Natural killer cell (primary cell): ENCODE data around the gene MAP3K1. TPM values are rescaled to one million over a fixed set of nuclear protein-coding genes. Genes with fewer than 3 reads are reported as not detected.
"Not testable (repeated sequence)": the region's sequence is repeated elsewhere in the genome, so short reads cannot be mapped to it uniquely, and the experiment has no call there.

Experiments
- ATAC-seq, 3 donors: fragments of 150-1000 bp in 2 of 3; fragments of 200-7000 bp in 1 of 3; cut with Tn5 transposase; 1 replicate in 1 of 3; 2 replicates in 2 of 3; pipeline ENCODE4 v1.10.0; 2021; ENCODE audit warnings: mild to moderate bottlenecking in 2 of 3, moderate library complexity in 2 of 3
- DNase-seq, 2 donors: peaks; one replicate each; pipeline versions ENCODE4 v3.0.0 to v3.0.0-alpha.2; 2013 to 2021; ENCODE audit warnings: mixed read lengths in 1 of 2
- H3K27ac ChIP-seq: one replicate; pipeline ENCODE4 v1.5.1; 2013; ENCODE audit warnings: mild to moderate bottlenecking, low read length
- H3K27me3 ChIP-seq: one replicate; pipeline ENCODE4 v1.6.1; 2013; ENCODE audit warnings: low read length; ENCODE audit not compliant: control insufficient read depth, insufficient read depth
- H3K36me3 ChIP-seq: one replicate; pipeline ENCODE4 v1.6.1; 2013; ENCODE audit warnings: low read length; ENCODE audit not compliant: control insufficient read depth, insufficient read depth
- H3K4me1 ChIP-seq: one replicate; pipeline ENCODE4 v1.6.1; 2013; ENCODE audit warnings: low read length; ENCODE audit not compliant: control insufficient read depth, insufficient read depth
- H3K4me3 ChIP-seq: one replicate; pipeline ENCODE4 v1.5.1; 2013; ENCODE audit warnings: low read length
- H3K9me3 ChIP-seq: one replicate; pipeline ENCODE4 v1.6.1; 2013; ENCODE audit warnings: low read length; ENCODE audit not compliant: control insufficient read depth, insufficient read depth
- H3K27ac Mint-ChIP-seq, 2 donors: one replicate each; pipeline ENCODE4 v1.8.0; 2022; ENCODE audit warnings: mild to moderate bottlenecking in 2 of 2, mixed read lengths in 2 of 2, moderate library complexity in 1 of 2
- H3K27me3 Mint-ChIP-seq, 2 donors: one replicate each; pipeline ENCODE4 v1.8.0; 2022; ENCODE audit warnings: low read depth in 2 of 2, mixed read lengths in 2 of 2
- H3K36me3 Mint-ChIP-seq: one replicate; pipeline ENCODE4 v1.8.0; 2022; ENCODE audit warnings: mixed read lengths
- H3K4me1 Mint-ChIP-seq, 2 donors: one replicate each; pipeline ENCODE4 v1.8.0; 2022; ENCODE audit warnings: mixed read lengths in 2 of 2
- H3K4me3 Mint-ChIP-seq: one replicate; pipeline ENCODE4 v1.8.0; 2022; ENCODE audit warnings: mild to moderate bottlenecking, moderate library complexity, mixed read lengths
- H3K9me3 Mint-ChIP-seq, 2 donors: one replicate each; pipeline ENCODE4 v1.8.0; 2022; ENCODE audit warnings: mixed read lengths in 2 of 2
- WGBS: methylation state at CpG from one replicate; pipeline ENCODE4 v1.1.7; 2013; ENCODE audit warnings: missing lambda C conversion rate; ENCODE audit not compliant: insufficient coverage; 5-methylcytosine and 5-hydroxymethylcytosine counted together
- intact Hi-C: fragments of 100-400 bp; cut with micrococcal nuclease; formaldehyde crosslinking; loops from one replicate; pipeline ENCODE4 v1.14.2; 2022
- total RNA-seq, 4 donors: library from RNA; stranded (reverse); fragments of 120-200 nt in 1 of 4; gene quantifications; one replicate each; pipeline versions ENCODE4 v1.2.3 to v1.2.4, GENCODE V29; 2013 to 2022
- TF ChIP-seq, protein P1 (sequence below): fragments of 200-600 bp; IDR thresholded peaks from one replicate; pipeline ENCODE4 v1.8.0; 2022; ENCODE audit warnings: antibody characterized with exemption

Gene MAP3K1
- total RNA-seq, 3 donors from 2014 or later (not counting 1 experiment from before 2014, with no cell fraction given), result 27.8 to 35.7 (median 35.5) TPM

DNA sequence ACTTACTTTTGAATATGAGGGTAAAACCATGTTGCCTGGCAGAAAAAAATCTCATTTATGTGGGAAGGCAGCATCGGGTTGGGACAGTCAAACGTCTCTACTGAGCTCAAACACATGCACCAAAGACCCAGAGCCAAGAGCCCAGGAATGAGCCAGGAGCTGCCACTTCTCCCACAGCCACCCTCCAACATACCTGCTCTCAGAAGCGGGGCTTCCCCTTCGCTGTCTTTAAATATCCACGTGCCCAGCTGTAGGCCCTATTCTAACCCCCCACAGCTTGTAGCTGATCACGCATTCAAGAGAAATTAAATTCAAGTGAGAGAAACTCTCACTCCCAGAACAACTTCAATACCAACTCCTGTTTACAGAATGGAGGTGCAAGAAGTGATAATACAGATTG lies 42.6 kb upstream of the MAP3K1 start:
- Mint-ChIP-seq H3K9me3 (no peaks in the 10 kb centered on the region), H3K4me1 (peaks cover 0 to 4% of the 10 kb centered on the region in 2 donors), H3K4me3 (no peak overlapping the region), H3K27me3 (no peaks in the 10 kb centered on the region), H3K36me3 (no peaks in the 10 kb centered on the region), H3K27ac (no peak overlapping the region)
- intact Hi-C loops, result no loop called here
- WGBS, result 89% methylated on average over 6 of the region's 6 CpGs
- Histone ChIP-seq H3K27ac (no peak overlapping the region), H3K9me3 (no peaks in the 10 kb centered on the region), H3K36me3 (no peaks in the 10 kb centered on the region), H3K27me3 (no peaks in the 10 kb centered on the region), H3K4me3 (no peak overlapping the region), H3K4me1 (no peaks in the 10 kb centered on the region)
- DNase-seq, result no peak
- TF ChIP-seq, protein P1, sequence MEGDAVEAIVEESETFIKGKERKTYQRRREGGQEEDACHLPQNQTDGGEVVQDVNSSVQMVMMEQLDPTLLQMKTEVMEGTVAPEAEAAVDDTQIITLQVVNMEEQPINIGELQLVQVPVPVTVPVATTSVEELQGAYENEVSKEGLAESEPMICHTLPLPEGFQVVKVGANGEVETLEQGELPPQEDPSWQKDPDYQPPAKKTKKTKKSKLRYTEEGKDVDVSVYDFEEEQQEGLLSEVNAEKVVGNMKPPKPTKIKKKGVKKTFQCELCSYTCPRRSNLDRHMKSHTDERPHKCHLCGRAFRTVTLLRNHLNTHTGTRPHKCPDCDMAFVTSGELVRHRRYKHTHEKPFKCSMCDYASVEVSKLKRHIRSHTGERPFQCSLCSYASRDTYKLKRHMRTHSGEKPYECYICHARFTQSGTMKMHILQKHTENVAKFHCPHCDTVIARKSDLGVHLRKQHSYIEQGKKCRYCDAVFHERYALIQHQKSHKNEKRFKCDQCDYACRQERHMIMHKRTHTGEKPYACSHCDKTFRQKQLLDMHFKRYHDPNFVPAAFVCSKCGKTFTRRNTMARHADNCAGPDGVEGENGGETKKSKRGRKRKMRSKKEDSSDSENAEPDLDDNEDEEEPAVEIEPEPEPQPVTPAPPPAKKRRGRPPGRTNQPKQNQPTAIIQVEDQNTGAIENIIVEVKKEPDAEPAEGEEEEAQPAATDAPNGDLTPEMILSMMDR, result no peak
- no peak for ATAC-seq

DNA sequence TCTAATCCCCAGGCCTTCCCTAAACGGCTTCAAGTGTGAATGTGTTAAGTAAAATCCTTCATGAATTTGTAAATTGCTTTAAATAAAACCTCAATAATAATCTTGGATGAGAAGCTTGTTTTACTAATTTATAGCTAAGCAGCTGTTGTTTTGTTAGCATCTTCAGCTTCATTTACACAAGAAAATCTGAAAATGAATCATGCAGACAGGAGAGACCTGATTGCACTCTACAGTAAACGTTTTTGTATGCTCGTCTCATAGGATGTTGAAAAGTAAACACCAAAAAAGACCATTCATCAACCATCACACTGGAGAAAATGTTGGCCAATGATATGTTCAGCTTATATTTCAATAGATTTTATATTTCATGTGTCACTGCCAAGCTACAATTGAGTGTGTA lies 40.4 kb upstream of the MAP3K1 start:
- H3K4me3 ChIP-seq, result no peak overlapping the region
- Mint-ChIP-seq H3K4me1 (peaks cover 0 to 4% of the 10 kb centered on the region in 2 donors), H3K36me3 (no peaks in the 10 kb centered on the region), H3K27me3 (peaks cover 0 to 3% of the 10 kb centered on the region in 2 donors), H3K9me3 (peaks cover 0 to 4% of the 10 kb centered on the region in 2 donors), H3K27ac (no peak overlapping the region), H3K4me3 (no peak overlapping the region)
- 78% methylated on average over 2 of the region's 3 CpGs for WGBS
- H3K27me3 ChIP-seq, result no peaks in the 10 kb centered on the region
- TF ChIP-seq, protein P1, result no peak
- H3K27ac ChIP-seq, result no peak overlapping the region
- H3K9me3 ChIP-seq, result no peaks in the 10 kb centered on the region
- H3K36me3 ChIP-seq, result no peaks in the 10 kb centered on the region
- no peaks in the 10 kb centered on the region for H3K4me1 ChIP-seq
- ATAC-seq, result no peak
- intact Hi-C loops, result no loop called here
- DNase-seq, result no peak

GRCh38 chr5:56776212-56776846 lies 39.0 kb upstream of the MAP3K1 start:
- intact Hi-C loops, H3K36me3 Mint-ChIP-seq, H3K27me3 Mint-ChIP-seq, H3K4me3 Mint-ChIP-seq, ATAC-seq, H3K4me1 ChIP-seq, H3K36me3 ChIP-seq, H3K4me3 ChIP-seq, H3K27ac Mint-ChIP-seq, H3K9me3 ChIP-seq, H3K9me3 Mint-ChIP-seq, H3K27me3 ChIP-seq, H3K4me1 Mint-ChIP-seq, DNase-seq, H3K27ac ChIP-seq: not testable (repeated sequence)
- 83% methylated on average over 1 of the region's 2 CpGs for WGBS

- Histone ChIP-seq H3K27ac (no peak overlapping the region), H3K4me1 (no peaks in the 10 kb centered on the region), H3K27me3 (no peaks in the 10 kb centered on the region), H3K9me3 (no peaks in the 10 kb centered on the region), H3K36me3 (no peaks in the 10 kb centered on the region), H3K4me3 (no peak overlapping the region)
- 73% methylated on average over 2 of the region's 2 CpGs for WGBS
- ATAC-seq (no peak), DNase-seq (no peak)
- TF ChIP-seq, protein P1, result no peak
- H3K4me3 Mint-ChIP-seq, result no peak overlapping the region
- peaks cover 0 to 4% of the 10 kb centered on the region in 2 donors for H3K9me3 Mint-ChIP-seq
- H3K27me3 Mint-ChIP-seq, result peaks cover 0 to 9% of the 10 kb centered on the region in 2 donors
- H3K27ac Mint-ChIP-seq, result no peak overlapping the region
- H3K4me1 Mint-ChIP-seq, result no peaks in the 10 kb centered on the region
- no peaks in the 10 kb centered on the region for H3K36me3 Mint-ChIP-seq
- intact Hi-C loops, result no loop called here
Measured at GRCh38 chr5:56783261-56783660, 32.1 kb upstream of the MAP3K1 start.
